ENCODE results near the gene ZBTB3. TPM values are rescaled to one million over a fixed set of nuclear protein-coding genes. Genes with fewer than 3 reads are reported as not detected.

The ZBTB3 gene
- total and polyA plus RNA-seq, 3 donors from 2014 or later = 6.7 to 17.4 (median 14.0) TPM

DNA sequence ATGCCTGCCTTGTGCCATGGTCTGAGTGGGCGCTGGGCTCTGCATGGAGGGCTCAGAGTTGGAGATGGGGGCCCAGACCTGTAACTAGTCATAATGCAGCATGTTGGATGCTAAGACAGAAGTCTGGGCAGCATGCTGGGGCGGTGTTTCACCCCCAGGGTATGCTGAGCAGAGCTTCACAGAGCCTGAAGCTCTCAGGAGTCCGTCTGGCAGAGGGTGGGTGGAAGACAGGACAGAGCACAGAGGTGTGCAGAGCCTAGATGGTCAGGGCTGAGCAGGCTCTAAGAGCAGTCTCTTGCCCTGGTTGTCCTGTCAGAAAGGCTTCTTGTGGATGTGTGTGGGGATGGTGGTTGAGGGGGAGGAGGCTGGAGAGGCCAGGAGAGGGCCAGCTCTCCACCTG is 24.5 kb upstream of the ZBTB3 start:
- WGBS, 2 donors = 93% methylated on average over 2 to 3 of the region's 3 CpGs
- no peaks in the 10 kb centered on the region for H3K36me3 ChIP-seq (ENCODE audit: low read depth, missing control alignments)
- intact Hi-C loops (cut with DNase I; ENCODE audit: low total_unique reads) = no loop called here

DNA sequence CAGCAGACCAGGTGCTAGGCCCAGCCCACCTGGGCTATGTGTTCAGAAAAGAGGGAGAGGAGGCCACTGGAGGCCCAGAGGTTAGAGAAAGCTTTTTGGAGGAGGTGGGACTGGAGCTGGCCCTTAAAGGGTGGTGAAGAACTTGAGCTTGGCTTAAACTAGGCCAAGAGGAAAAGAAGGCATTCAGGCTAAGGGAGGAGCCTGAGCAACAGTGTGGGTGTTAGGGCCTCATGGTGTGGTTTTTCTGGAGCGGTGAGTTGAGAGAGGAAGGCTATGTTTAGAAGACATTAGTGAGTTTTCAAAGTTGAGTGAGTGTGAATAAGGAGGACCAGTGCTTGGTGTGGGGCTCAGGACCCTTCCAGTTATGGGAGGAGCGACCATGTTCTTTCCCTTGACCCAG is 23.4 kb upstream of the ZBTB3 start:
- no peak for DNase-seq
- 88 to 93% methylated on average over 2 of the region's 2 CpGs for WGBS, 2 donors

More for the DNA sequence above, 24.5 kb upstream of the ZBTB3 start:
- no peaks in the 10 kb centered on the region for H3K27me3 ChIP-seq
- TF ChIP-seq POLR2A (IDR thresholded peaks at IDR 0.05) = no peak
- TF ChIP-seq, protein P1, sequence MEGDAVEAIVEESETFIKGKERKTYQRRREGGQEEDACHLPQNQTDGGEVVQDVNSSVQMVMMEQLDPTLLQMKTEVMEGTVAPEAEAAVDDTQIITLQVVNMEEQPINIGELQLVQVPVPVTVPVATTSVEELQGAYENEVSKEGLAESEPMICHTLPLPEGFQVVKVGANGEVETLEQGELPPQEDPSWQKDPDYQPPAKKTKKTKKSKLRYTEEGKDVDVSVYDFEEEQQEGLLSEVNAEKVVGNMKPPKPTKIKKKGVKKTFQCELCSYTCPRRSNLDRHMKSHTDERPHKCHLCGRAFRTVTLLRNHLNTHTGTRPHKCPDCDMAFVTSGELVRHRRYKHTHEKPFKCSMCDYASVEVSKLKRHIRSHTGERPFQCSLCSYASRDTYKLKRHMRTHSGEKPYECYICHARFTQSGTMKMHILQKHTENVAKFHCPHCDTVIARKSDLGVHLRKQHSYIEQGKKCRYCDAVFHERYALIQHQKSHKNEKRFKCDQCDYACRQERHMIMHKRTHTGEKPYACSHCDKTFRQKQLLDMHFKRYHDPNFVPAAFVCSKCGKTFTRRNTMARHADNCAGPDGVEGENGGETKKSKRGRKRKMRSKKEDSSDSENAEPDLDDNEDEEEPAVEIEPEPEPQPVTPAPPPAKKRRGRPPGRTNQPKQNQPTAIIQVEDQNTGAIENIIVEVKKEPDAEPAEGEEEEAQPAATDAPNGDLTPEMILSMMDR (IDR thresholded peaks at IDR 0.05) = no peak
- H3K27ac ChIP-seq = no peak overlapping the region
- H3K4me1 ChIP-seq = no peaks in the 10 kb centered on the region
- H3K9me3 ChIP-seq = no peaks in the 10 kb centered on the region
- DNase-seq = no peak
- H3K4me3 ChIP-seq = no peak overlapping the region

DNA sequence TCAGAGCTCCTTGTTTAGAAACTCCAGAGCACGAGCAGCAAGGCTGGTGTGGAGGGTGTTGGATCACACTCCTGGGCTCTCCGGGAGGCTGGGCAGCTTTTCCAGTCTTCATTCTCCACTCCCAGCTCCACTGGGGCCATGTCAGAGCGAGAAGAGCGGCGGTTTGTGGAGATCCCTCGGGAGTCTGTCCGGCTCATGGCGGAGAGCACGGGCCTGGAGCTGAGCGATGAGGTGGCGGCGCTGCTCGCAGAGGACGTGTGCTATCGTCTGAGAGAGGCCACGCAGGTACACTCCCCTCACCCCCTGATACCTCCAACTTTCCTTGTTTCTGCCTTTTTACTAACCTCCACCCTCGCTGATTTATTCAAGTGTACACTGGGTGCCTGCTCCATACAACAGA is 21.7 kb upstream of the ZBTB3 start:
- H3K36me3 ChIP-seq (ENCODE audit: low read depth, missing control alignments) = no peaks in the 10 kb centered on the region
- no peaks in the 10 kb centered on the region for H3K27me3 ChIP-seq
- intact Hi-C loops (cut with DNase I; ENCODE audit: low total_unique reads) = no loop called here
- no peak overlapping the region for H3K4me3 ChIP-seq
- no peak overlapping the region for H3K27ac ChIP-seq
- no peaks in the 10 kb centered on the region for H3K9me3 ChIP-seq
- no peak for DNase-seq
- peaks cover 9% of the 10 kb centered on the region for H3K4me1 ChIP-seq
- TF ChIP-seq, protein P1 (IDR thresholded peaks at IDR 0.05) = no peak
- TF ChIP-seq POLR2A (IDR thresholded peaks at IDR 0.05) = no peak
- WGBS, 2 donors = 93 to 94% methylated on average over 17 of the region's 17 CpGs

More for the DNA sequence above, 23.4 kb upstream of the ZBTB3 start:
- H3K4me1 ChIP-seq = no peaks in the 10 kb centered on the region
- no peak overlapping the region for H3K27ac ChIP-seq
- intact Hi-C loops (cut with DNase I; ENCODE audit: low total_unique reads) = no loop called here
- no peaks in the 10 kb centered on the region for H3K27me3 ChIP-seq
- no peaks in the 10 kb centered on the region for H3K36me3 ChIP-seq (ENCODE audit: low read depth, missing control alignments)
- H3K9me3 ChIP-seq = no peaks in the 10 kb centered on the region
- H3K4me3 ChIP-seq = no peak overlapping the region
- TF ChIP-seq, protein P1 (IDR thresholded peaks at IDR 0.05) = no peak

DNA sequence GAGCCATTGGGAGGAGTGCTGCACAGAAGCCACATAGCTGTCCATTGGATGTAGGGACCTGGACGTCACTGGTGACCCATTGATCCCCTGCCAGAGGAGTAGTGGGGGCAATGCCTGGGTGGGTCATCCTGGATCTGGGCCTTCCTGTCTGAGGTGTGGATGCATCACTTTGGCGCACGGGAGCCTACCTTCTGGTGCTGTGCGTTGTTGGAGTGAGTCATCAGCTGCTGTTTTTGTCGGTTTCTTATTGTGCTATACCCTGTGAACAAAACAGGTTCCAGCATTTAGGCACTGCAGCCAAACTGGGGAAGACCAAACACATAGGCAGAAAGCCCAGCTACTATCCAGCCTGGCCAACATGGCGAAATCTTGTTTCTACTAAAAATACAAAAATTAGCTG is 20.4 kb upstream of the ZBTB3 start:
- TF ChIP-seq, protein P1 (IDR thresholded peaks at IDR 0.05) = no peak
- no peak for TF ChIP-seq POLR2A (IDR thresholded peaks at IDR 0.05)
- Histone ChIP-seq H3K36me3 (ENCODE audit: low read depth, missing control alignments) (no peaks in the 10 kb centered on the region), H3K27me3 (no peaks in the 10 kb centered on the region), H3K4me3 (no peak overlapping the region), H3K9me3 (no peaks in the 10 kb centered on the region), H3K27ac (no peak overlapping the region), H3K4me1 (peaks cover 19% of the 10 kb centered on the region)
- WGBS, 2 donors = 85 to 92% methylated on average over 5 to 6 of the region's 6 CpGs
- intact Hi-C loops (cut with DNase I; ENCODE audit: low total_unique reads) = no loop called here
- no peak for DNase-seq

Data from testis (tissue), 3 donors.